ENCODE results near the gene CCDC57.

DNA sequence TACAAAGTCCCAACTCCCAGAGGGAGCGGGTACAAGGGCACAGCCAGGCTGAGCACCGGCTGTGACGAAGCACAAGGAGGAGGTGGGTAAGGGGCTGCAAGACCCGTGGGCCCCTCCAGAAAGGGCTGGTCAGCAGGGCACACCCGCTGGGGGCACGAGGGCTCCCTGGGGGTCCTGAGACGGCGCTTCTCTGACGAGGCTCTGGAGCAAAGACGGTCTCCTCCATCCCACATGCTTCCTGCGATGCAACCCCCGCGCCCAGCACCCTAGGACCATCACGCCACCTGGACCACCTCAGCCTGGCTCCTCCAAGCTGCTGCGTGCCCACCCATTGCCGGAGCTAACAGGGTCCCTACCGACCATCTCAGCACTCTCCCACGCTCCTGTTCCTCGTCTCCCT is 8.7 kb downstream of the CCDC57 start:
- TF ChIP-seq, protein P1, sequence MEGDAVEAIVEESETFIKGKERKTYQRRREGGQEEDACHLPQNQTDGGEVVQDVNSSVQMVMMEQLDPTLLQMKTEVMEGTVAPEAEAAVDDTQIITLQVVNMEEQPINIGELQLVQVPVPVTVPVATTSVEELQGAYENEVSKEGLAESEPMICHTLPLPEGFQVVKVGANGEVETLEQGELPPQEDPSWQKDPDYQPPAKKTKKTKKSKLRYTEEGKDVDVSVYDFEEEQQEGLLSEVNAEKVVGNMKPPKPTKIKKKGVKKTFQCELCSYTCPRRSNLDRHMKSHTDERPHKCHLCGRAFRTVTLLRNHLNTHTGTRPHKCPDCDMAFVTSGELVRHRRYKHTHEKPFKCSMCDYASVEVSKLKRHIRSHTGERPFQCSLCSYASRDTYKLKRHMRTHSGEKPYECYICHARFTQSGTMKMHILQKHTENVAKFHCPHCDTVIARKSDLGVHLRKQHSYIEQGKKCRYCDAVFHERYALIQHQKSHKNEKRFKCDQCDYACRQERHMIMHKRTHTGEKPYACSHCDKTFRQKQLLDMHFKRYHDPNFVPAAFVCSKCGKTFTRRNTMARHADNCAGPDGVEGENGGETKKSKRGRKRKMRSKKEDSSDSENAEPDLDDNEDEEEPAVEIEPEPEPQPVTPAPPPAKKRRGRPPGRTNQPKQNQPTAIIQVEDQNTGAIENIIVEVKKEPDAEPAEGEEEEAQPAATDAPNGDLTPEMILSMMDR (IDR thresholded peaks at IDR 0.05; ENCODE audit: low read depth, low read length, poor library complexity, severe bottlenecking) = no peak
- TF ChIP-seq EZH2phosphoT487 (IDR thresholded peaks at IDR 0.05; ENCODE audit: borderline replicate concordance, low read length) = no peak
